ENCODE results near the gene PDGFD. TPM values are rescaled to one million over a fixed set of nuclear protein-coding genes. Genes with fewer than 3 reads are reported as not detected.

PDGFD gene
- polyA plus RNA-seq, 3 donors from 2014 or later: 58.2 to 88.0 (median 70.8) TPM

DNA sequence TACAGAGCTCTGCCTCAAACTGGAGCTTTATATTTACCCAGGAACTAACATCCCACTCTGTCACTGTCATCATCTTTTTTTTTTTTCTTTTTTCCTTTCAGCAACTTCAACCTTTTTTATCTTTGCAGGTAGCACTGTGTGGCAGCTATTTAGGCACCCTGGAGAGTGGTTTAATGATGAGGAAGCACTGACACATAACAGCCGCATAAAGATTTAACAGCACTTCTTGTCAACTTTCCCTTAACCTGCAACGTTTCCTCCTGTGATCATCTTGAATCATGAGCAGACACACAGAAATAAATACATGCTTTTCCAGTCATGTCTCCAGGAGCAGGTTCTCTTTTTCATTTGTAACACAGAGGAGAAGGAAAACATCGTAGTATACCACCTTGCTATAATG, 34.8 kb downstream of the PDGFD start:
- peaks cover 69 to 93% of the 10 kb centered on the region in 2 donors for H3K4me1 Mint-ChIP-seq
- H3K36me3 Mint-ChIP-seq: no peaks in the 10 kb centered on the region
- H3K27ac Mint-ChIP-seq: peak overlapping the region in 1 of 6 donors; percentile 48
- H3K4me3 Mint-ChIP-seq: no peak overlapping the region
- no peaks in the 10 kb centered on the region for H3K9me3 Mint-ChIP-seq
- no peak for DNase-seq
- H3K27me3 Mint-ChIP-seq (ENCODE audit: low read depth in 3 of 3): no peaks in the 10 kb centered on the region

DNA sequence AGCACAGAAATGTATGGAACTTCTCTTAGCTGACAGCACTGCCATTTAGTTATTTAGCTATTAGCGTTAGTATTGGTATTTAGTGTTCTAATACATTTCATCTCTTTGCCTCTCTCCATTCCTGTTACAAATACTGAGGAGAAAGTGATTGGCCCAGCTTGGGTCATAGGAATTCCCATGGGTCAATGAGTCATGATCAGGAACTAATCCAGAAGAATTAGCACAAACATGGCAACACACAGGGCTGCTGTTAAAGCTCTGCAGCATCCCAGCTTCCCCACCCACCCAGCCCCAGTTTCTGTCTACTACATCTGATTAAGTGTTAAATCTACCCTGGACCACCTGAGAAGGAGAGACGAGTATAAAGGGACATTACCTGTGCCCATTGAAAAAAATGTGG, 36.1 kb downstream of the PDGFD start:
- Mint-ChIP-seq H3K4me3 (no peak overlapping the region), H3K9me3 (no peaks in the 10 kb centered on the region), H3K36me3 (no peaks in the 10 kb centered on the region), H3K4me1 (peaks cover 62 to 85% of the 10 kb centered on the region in 2 donors), H3K27ac (no peak overlapping the region), H3K27me3 (ENCODE audit: low read depth in 3 of 3) (no peaks in the 10 kb centered on the region)
- no peak for DNase-seq

DNA sequence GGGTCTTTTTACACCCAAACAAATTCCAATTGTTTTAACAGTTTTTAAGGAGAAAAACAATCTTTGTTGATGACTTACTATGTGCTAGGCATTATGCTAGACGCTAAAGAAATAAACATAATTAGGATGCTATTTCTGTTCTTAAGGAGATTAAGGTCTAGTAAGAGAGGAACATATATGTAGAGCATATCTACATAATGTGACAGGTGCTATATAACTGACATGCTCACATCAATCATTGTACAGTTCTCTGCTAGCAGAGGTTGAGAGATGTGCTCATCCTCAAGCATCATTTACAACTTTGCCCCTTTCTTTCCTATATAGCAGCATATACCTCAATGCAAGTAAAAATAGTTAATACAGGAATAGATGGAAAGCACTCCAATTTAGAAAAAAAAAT, 37.5 kb downstream of the PDGFD start:
- Mint-ChIP-seq H3K36me3 (no peaks in the 10 kb centered on the region), H3K9me3 (no peaks in the 10 kb centered on the region), H3K27ac (peak overlapping the region in 4 of 6 donors; percentile 1 to 49 (median 24)), H3K4me3 (no peak overlapping the region), H3K4me1 (peaks cover 52 to 78% of the 10 kb centered on the region in 2 donors), H3K27me3 (ENCODE audit: low read depth in 3 of 3) (no peaks in the 10 kb centered on the region)
- DNase-seq: no peak

DNA sequence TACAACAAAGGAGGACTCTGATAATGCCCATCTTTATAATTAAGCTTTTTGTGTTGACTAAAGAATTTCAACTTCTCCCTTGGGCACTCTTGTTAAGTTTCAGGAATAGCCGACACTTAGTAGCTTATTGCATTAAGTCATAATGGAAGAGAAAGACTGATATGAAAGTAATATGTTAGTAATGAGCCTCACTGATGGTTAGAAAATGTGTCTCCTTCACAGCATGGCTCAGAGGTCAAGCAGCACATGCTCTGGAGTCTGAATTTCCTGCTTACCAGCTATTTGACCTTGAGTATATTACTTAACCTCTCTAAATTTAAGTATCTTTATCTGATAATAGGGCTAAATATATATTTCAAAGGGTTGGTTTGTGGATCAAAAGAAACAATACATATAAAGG, 39.0 kb downstream of the PDGFD start:
- H3K4me3 Mint-ChIP-seq: no peak overlapping the region
- no peak overlapping the region for H3K27ac Mint-ChIP-seq
- no peak for DNase-seq
- peaks cover 52 to 74% of the 10 kb centered on the region in 2 donors for H3K4me1 Mint-ChIP-seq
- H3K36me3 Mint-ChIP-seq: no peaks in the 10 kb centered on the region
- H3K27me3 Mint-ChIP-seq (ENCODE audit: low read depth in 3 of 3): no peaks in the 10 kb centered on the region
- H3K9me3 Mint-ChIP-seq: no peaks in the 10 kb centered on the region

DNA sequence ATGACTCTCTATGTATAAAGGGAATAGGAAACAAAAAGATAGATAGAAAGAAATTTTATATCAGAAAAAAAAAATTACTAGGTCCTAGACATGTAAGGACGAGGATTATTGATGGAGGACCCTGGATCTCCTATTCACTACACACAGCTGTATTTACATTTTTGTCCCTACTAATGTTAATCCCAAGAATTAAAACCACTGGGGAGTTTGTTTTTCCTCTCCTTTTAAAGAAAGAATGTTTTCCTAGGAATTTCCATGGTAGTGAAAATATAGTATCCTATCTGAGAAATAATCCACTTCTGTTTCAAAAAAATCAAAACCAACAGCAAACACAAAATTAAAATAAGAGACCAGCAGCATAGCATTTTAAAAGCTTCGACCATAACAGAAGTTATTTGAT, 41.1 kb downstream of the PDGFD start:
- no peak overlapping the region for H3K27ac Mint-ChIP-seq
- DNase-seq: no peak
- H3K4me3 Mint-ChIP-seq: no peak overlapping the region
- H3K27me3 Mint-ChIP-seq (ENCODE audit: low read depth in 3 of 3): peaks cover 0 to 3% (median 0%) of the 10 kb centered on the region in 3 donors
- H3K4me1 Mint-ChIP-seq: peaks cover 41 to 59% of the 10 kb centered on the region in 2 donors
- H3K9me3 Mint-ChIP-seq: peaks cover 0 to 4% (median 0%) of the 10 kb centered on the region in 6 donors
- H3K36me3 Mint-ChIP-seq: peaks cover 0 to 5% (median 0%) of the 10 kb centered on the region in 3 donors

DNA sequence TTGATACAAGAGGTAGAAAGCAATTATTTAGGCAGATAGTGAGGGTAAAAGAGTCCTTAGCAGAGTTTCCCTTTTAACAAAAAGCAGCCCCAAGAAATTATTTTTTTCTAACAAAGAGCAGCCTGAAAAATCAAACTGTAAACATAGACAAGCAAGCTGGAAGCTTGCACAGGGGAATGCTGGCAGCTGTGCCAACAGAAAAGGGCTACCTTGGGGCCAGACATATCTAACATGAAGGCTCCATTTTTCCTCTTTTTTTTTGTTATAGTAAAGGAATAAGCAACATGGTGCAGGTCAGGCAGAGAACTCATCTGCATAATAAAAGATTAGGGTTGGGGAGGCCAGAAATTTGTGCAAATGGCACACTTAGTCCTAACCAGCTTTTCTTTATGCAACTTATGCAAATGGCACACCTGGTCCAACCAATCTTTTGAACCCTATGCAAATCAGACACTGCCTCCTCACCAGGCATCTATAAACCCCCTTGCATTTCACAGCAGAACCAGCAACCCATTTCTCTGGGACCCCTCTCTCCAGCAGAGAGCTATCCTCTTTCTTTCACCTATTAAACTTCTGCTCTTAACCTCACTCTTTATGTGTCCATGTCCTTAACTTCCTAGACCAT, 41.8 kb downstream of the PDGFD start:
- Mint-ChIP-seq H3K4me3 (no peak overlapping the region), H3K9me3 (peaks cover 0 to 9% (median 4%) of the 10 kb centered on the region in 6 donors), H3K4me1 (peaks cover 38 to 59% of the 10 kb centered on the region in 2 donors), H3K27me3 (ENCODE audit: low read depth in 3 of 3) (peaks cover 0 to 3% (median 0%) of the 10 kb centered on the region in 3 donors), H3K27ac (peak overlapping the region in 4 of 6 donors; percentile 8 to 69 (median 25)), H3K36me3 (peaks cover 0 to 5% (median 3%) of the 10 kb centered on the region in 3 donors)
- DNase-seq: no peak

DNA sequence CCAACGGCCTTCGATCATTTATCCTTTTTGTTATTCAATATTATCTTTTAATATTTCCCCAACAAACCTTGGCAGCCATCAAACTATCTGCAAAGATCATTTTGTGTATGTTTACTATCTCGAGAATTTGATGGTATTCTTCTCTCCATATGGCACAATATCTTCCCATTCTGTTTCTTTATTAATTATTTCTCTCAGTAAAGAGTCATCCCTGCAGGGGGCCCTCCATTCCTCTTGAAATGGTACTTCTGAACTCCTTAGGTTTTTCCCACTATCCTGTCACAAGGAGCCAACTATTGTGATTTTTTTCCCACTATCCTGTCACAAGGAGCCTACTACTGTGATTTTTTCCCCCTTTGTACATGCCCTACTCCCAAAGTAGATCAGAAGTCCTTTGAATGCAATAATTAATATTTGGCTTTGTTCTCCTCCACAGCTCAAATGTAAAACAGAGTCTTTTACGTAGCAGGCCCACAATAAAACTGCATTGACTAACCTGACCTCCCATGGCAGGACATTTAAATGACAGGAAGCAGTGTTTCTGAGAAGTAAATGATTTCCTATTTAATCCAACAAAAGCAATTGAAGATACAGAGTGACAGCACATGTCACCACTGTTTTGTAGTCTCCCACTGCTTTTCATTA, 43.3 kb downstream of the PDGFD start:
- no peak for DNase-seq

DNA sequence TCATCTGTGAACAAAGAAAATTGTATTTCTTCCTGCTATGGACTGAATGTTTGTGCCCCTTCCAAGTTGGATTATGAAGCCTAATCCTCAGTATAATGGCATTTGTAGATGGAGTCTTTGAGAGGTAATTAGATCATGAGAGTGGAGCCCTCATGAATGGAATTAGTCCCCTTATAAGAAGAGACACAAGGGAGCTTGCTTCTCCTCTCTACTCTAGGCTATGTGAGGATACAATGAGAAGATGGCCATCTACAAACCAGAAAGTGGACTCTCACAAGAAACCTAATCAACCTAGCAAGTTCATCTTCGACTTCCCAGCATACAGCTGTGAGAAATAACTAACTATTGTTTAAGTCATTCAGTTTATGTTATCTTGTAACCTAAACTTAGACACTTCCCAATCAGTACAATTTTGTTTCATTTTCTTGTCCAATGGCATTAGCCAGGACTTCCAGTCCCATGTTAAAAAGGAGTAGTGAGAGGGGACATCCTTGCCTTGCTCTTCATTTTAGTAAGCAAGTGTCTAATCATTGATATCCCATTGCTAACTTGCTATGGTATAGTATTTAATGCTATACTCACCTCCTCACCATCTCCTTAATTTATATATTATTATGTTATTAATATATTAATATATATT, 45.7 kb downstream of the PDGFD start:
- Mint-ChIP-seq H3K36me3 (peaks cover 3 to 12% (median 11%) of the 10 kb centered on the region in 3 donors), H3K4me1 (peaks cover 39 to 66% of the 10 kb centered on the region in 2 donors), H3K27me3 (ENCODE audit: low read depth in 3 of 3) (peaks cover 0 to 3% (median 0%) of the 10 kb centered on the region in 3 donors), H3K9me3 (peaks cover 4 to 19% (median 14%) of the 10 kb centered on the region in 6 donors), H3K4me3 (no peak overlapping the region), H3K27ac (peak overlapping the region in 1 of 6 donors; percentile 55)
- DNase-seq: no peak

More for the DNA sequence above, 43.3 kb downstream of the PDGFD start:
- peaks cover 0 to 3% (median 0%) of the 10 kb centered on the region in 3 donors for H3K27me3 Mint-ChIP-seq (ENCODE audit: low read depth in 3 of 3)
- H3K4me3 Mint-ChIP-seq: no peak overlapping the region
- H3K9me3 Mint-ChIP-seq: peaks cover 0 to 19% (median 11%) of the 10 kb centered on the region in 6 donors
- peak overlapping the region in 2 of 6 donors; percentile 9 to 17 for H3K27ac Mint-ChIP-seq
- H3K36me3 Mint-ChIP-seq: peaks cover 0 to 11% (median 5%) of the 10 kb centered on the region in 3 donors
- peaks cover 38 to 59% of the 10 kb centered on the region in 2 donors for H3K4me1 Mint-ChIP-seq

DNA sequence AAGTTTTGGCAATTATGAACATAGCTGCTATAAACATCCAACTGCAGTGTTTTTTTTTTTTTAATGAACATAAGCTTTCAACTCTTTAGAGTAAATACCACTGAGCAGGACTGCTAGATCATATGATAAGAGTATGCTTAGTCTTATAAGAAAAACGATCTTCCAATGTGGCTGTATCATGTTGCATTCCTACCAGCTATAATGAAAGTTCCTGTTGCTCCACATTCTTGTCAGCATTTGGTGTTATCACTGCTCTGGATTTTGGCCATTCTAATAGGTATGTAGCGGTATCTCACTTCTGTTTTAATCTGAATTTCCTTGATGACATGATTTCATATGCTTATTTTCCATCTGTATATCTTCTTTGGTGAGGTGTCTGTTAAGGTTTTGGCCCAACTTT, 50.4 kb downstream of the PDGFD start:
- H3K27me3 Mint-ChIP-seq (ENCODE audit: low read depth in 3 of 3): peaks cover 0 to 5% (median 0%) of the 10 kb centered on the region in 3 donors

DNA sequence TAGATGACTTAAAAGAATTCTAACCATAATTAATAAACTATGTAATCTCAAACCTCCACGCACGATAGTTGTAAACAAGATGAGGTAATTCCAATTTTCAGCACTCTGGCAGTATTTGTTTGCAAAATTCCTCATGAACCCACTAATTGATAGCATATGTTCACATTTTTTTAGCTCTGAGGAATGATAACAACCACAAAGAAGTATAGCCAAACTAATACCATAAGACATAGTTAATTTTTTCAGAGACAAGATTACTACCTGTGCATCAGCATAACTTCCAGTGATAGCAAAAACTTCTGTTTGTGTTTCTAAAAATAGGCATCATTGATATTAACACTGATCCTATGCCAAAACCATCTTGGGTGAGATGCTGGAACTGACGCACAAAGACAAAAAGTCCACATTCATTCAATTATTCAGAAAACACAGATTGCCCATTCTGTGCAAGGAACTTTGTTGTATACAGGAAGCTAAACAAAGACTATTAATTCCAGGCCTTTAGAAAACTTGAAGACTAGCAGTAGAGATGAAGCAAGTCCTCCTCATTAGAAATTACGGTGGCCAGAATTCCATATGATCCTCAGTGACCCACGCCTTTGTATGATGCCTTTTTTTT, 57.7 kb downstream of the PDGFD start:
- Mint-ChIP-seq H3K4me3 (no peak overlapping the region), H3K4me1 (peaks cover 33 to 68% of the 10 kb centered on the region in 2 donors)

More for the DNA sequence above, 50.4 kb downstream of the PDGFD start:
- Mint-ChIP-seq H3K36me3 (peaks cover 3 to 12% (median 11%) of the 10 kb centered on the region in 3 donors), H3K4me3 (no peak overlapping the region), H3K27ac (peak overlapping the region in 1 of 6 donors; percentile 61), H3K4me1 (peaks cover 46 to 73% of the 10 kb centered on the region in 2 donors), H3K9me3 (peaks cover 4 to 19% (median 15%) of the 10 kb centered on the region in 6 donors)
- no peak for DNase-seq

DNA sequence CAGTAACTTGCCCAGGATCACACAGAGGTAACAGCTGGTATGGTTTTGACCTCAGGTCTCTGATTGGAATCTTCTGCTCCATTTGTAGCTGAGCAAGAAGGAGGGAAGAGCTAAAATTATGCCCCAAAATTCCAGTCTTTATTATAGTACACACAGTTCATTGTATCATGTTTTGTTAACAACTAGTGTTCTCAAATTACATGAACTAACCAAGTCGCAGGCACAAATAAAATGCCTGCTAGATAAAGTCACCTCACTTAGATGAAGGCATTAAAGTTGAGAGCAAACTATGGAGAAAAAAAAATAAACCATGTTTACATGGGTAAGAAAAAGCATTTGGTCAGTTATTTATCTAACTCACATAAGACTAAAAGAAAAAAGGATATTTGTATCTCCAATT, 58.8 kb downstream of the PDGFD start:
- H3K4me3 Mint-ChIP-seq: no peak overlapping the region
- H3K27ac Mint-ChIP-seq: no peak overlapping the region
- peaks cover 0 to 3% (median 0%) of the 10 kb centered on the region in 3 donors for H3K36me3 Mint-ChIP-seq
- H3K4me1 Mint-ChIP-seq: peaks cover 34 to 66% of the 10 kb centered on the region in 2 donors
- DNase-seq: no peak
- H3K27me3 Mint-ChIP-seq (ENCODE audit: low read depth in 3 of 3): no peaks in the 10 kb centered on the region
- no peaks in the 10 kb centered on the region for H3K9me3 Mint-ChIP-seq

More for the DNA sequence above, 57.7 kb downstream of the PDGFD start:
- H3K9me3 Mint-ChIP-seq: no peaks in the 10 kb centered on the region
- peaks cover 0 to 1% (median 0%) of the 10 kb centered on the region in 3 donors for H3K27me3 Mint-ChIP-seq (ENCODE audit: low read depth in 3 of 3)
- DNase-seq: no peak
- peak overlapping the region in 3 of 6 donors; percentile 39 to 53 (median 51) for H3K27ac Mint-ChIP-seq
- peaks cover 0 to 3% (median 0%) of the 10 kb centered on the region in 3 donors for H3K36me3 Mint-ChIP-seq

DNA sequence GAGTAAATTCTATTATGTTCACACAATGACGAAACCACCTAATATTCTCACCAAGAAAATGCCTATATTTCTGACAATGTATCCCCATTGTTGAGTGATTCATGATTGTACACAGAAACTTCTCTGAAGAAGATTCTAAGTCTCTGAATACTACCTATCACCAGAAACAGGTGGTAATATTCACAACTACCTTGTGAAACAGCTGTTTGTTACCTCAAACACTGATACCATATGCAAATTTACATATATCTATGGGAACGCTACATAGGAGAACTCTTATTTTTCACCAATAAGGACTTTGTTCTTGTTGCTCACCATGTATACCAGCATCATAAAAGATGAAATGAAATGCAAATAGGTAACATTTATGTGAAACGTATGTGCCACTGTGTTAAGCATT, 59.3 kb downstream of the PDGFD start:
- H3K4me3 Mint-ChIP-seq: no peak overlapping the region
- H3K9me3 Mint-ChIP-seq: no peaks in the 10 kb centered on the region
- peak overlapping the region in 2 of 6 donors; percentile 5 to 23 for H3K27ac Mint-ChIP-seq
- no peaks in the 10 kb centered on the region for H3K27me3 Mint-ChIP-seq (ENCODE audit: low read depth in 3 of 3)
- H3K36me3 Mint-ChIP-seq: peaks cover 0 to 3% (median 0%) of the 10 kb centered on the region in 3 donors
- DNase-seq: no peak
- peaks cover 34 to 66% of the 10 kb centered on the region in 2 donors for H3K4me1 Mint-ChIP-seq

DNA sequence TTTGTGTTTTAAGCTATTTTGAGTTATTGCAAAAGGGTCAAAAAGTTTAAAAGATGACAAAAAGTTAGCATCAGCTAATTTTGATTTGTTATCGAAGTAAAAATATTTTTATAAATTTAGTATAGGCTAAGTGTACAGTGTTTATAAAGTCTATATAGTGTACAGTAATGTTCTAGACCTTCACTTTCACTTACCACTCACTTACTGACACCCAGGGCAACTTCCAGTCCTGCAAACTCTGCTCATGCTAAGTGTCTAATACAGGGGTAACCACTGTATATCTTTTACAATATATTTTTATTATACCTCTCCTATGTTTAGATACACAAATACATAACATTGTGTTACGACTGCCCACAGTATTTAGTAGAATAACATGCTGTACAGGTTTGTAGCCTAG, 59.7 kb downstream of the PDGFD start:
- Mint-ChIP-seq H3K9me3 (no peaks in the 10 kb centered on the region), H3K27ac (peak overlapping the region in 2 of 6 donors; percentile 5 to 23), H3K4me1 (peaks cover 35 to 70% of the 10 kb centered on the region in 2 donors), H3K4me3 (no peak overlapping the region), H3K36me3 (peaks cover 0 to 3% (median 0%) of the 10 kb centered on the region in 3 donors), H3K27me3 (ENCODE audit: low read depth in 3 of 3) (no peaks in the 10 kb centered on the region)
- DNase-seq: no peak

Data from immature natural killer cell (primary cell).